ENCODE data around the gene FER.

Gene FER

GRCh38 chr5:109192027-109192426 is 444.3 kb downstream of the FER start:
- ChIA-PET POLR2A (ENCODE audit: low non-redundant PET) (no interaction called here), CTCF (no interaction called here)
- DNase-seq (ENCODE audit: low spot score), result no peak
- H3K27ac ChIP-seq, result no peak overlapping the region
- no peak for TF ChIP-seq CTCF (conservative IDR thresholded peaks at IDR 0.05; ENCODE audit: low read depth)

GRCh38 chr5:109192555-109193281 is 445.0 kb downstream of the FER start:
- DNase-seq (ENCODE audit: low spot score), result no peak
- no peak overlapping the region for H3K27ac ChIP-seq
- ChIA-PET CTCF (no interaction called here), POLR2A (ENCODE audit: low non-redundant PET) (no interaction called here)
- no peak for TF ChIP-seq CTCF (conservative IDR thresholded peaks at IDR 0.05; ENCODE audit: low read depth)

- DNase-seq (ENCODE audit: low spot score), result no peak
- ChIA-PET CTCF (no interaction called here), POLR2A (ENCODE audit: low non-redundant PET) (no interaction called here)
- TF ChIP-seq CTCF (conservative IDR thresholded peaks at IDR 0.05; ENCODE audit: low read depth), result no peak
- no peak overlapping the region for H3K27ac ChIP-seq
Observed at GRCh38 chr5:109195667-109196066, 448.0 kb downstream of the FER start.

GRCh38 chr5:109196087-109196822 is 448.6 kb downstream of the FER start:
- POLR2A ChIA-PET (ENCODE audit: low non-redundant PET), result no interaction called here
- H3K27ac ChIP-seq, result no peak overlapping the region

GRCh38 chr5:109196823-109197160 is 449.1 kb downstream of the FER start:
- no peak for DNase-seq (ENCODE audit: low spot score)
- POLR2A ChIA-PET (ENCODE audit: low non-redundant PET), result no interaction called here
- CTCF ChIA-PET, result interaction anchor here (0.5 to 0.7 kb wide), 2 partner anchors 22 to 250 kb away, joined by 3 to 7 read pairs; no protein-coding TSS in a partner anchor
- no peak overlapping the region for H3K27ac ChIP-seq
- TF ChIP-seq CTCF (conservative IDR thresholded peaks at IDR 0.05; ENCODE audit: low read depth), result no peak

More at GRCh38 chr5:109196087-109196822, 448.6 kb downstream of the FER start:
- CTCF ChIA-PET, result interaction anchor here (0.5 to 0.7 kb wide), 2 partner anchors 22 to 250 kb away, joined by 3 to 7 read pairs; no protein-coding TSS in a partner anchor
- no peak for TF ChIP-seq CTCF (conservative IDR thresholded peaks at IDR 0.05; ENCODE audit: low read depth)
- no peak for DNase-seq (ENCODE audit: low spot score)

GRCh38 chr5:109199289-109199688 is 451.6 kb downstream of the FER start:
- CTCF ChIA-PET, result interaction anchor here (0.5 to 0.6 kb wide), 2 partner anchors 291 to 1117 kb away, joined by 4 to 6 read pairs; no protein-coding TSS in a partner anchor
- POLR2A ChIA-PET (ENCODE audit: low non-redundant PET), result no interaction called here
- H3K27ac ChIP-seq, result no peak overlapping the region
- no peak for DNase-seq (ENCODE audit: low spot score)
- TF ChIP-seq CTCF (conservative IDR thresholded peaks at IDR 0.05; ENCODE audit: low read depth), result no peak
